Ammon's horn (tissue), 1 donor: ENCODE data around the gene RRP15.
A peak's percentile ranks its signal among the peaks of the same experiment; 100 is the strongest.

ENCODE experiments used
- DNase-seq: peaks from one replicate; pipeline ENCODE4 v3.0.0-alpha.2; 2016; ENCODE audit warnings: low spot score

The RRP15 gene

DNA sequence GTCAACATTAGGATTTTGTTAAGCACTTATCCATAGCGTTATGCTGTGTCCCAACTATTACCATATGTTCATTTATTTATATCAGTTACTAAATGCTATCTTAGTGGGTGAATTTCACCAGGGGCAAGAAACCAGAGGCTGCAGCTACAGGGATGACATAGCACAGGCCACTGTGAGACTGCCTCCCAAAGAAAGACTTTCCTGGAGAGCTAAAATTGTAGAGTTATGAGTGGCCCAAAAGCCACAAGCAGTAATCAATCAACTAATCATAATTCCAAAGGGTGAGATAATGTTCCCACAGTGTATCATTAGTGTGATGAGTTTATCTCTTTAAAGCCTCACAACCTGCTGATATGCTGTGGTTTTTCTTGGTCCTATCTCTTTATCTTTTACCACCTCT, 56.2 kb downstream of the RRP15 start:
- no peak for DNase-seq

GRCh38 chr1:218342091-218342490, 57.0 kb downstream of the RRP15 start:
- DNase-seq: no peak

DNA sequence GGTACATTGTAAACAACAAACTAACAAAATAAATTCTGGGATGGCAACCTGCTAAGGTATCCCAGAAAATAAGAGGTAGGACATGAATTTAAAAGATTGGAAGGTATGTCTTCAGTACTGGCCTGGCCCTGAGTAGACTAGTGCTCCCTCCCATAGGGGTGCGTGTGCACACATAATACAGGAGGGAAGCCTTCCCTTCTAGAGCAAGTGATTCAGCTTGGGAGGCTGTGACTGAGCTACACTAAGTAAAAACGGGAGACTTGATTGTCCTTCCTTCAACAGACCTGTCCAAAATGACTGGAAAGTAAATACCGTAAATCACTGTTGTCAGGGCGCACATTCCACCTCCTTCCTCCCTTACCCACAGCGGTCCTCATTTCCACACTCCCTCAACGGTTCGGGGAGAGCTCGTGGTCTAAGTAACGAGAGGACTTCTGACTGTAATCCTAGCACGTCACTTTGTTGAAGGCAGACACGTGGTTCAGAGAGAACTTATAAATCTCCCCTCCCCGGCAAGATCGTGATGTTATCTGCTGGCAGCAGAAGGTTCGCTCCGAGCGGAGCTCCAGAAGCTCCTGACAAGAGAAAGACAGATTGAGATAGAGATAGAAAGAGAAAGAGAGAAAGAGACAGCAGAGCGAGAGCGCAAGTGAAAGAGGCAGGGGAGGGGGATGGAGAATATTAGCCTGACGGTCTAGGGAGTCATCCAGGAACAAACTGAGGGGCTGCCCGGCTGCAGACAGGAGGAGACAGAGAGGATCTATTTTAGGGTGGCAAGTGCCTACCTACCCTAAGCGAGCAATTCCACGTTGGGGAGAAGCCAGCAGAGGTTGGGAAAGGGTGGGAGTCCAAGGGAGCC, 60.0 kb downstream of the RRP15 start, which contains the start of gene TGFB2:
TSS of gene TGFB2 (plus strand) at position 523 of the 859 bp plus-strand sequence. CDS start 1,366 bp downstream, outside the sequence.
- DNase-seq: peak; percentile 70

DNA sequence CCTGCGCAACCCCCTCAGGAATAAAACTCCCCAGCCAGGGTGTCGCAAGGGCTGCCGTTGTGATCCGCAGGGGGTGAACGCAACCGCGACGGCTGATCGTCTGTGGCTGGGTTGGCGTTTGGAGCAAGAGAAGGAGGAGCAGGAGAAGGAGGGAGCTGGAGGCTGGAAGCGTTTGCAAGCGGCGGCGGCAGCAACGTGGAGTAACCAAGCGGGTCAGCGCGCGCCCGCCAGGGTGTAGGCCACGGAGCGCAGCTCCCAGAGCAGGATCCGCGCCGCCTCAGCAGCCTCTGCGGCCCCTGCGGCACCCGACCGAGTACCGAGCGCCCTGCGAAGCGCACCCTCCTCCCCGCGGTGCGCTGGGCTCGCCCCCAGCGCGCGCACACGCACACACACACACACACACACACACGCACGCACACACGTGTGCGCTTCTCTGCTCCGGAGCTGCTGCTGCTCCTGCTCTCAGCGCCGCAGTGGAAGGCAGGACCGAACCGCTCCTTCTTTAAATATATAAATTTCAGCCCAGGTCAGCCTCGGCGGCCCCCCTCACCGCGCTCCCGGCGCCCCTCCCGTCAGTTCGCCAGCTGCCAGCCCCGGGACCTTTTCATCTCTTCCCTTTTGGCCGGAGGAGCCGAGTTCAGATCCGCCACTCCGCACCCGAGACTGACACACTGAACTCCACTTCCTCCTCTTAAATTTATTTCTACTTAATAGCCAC, 60.7 kb downstream of the RRP15 start:
- DNase-seq: peak; percentile 70

DNA sequence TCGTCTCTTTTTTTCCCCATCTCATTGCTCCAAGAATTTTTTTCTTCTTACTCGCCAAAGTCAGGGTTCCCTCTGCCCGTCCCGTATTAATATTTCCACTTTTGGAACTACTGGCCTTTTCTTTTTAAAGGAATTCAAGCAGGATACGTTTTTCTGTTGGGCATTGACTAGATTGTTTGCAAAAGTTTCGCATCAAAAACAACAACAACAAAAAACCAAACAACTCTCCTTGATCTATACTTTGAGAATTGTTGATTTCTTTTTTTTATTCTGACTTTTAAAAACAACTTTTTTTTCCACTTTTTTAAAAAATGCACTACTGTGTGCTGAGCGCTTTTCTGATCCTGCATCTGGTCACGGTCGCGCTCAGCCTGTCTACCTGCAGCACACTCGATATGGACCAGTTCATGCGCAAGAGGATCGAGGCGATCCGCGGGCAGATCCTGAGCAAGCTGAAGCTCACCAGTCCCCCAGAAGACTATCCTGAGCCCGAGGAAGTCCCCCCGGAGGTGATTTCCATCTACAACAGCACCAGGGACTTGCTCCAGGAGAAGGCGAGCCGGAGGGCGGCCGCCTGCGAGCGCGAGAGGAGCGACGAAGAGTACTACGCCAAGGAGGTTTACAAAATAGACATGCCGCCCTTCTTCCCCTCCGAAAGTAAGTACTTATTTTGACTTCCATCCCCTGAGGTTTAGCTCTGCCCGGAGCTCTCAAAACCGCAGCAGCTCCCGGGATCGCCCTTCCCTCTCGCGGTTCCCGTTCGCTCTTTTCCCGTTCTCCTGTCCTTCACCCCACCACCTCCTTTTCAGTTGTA, 61.5 kb downstream of the RRP15 start:
- DNase-seq: peak; percentile 30

GRCh38 chr1:218347336-218347722, 62.2 kb downstream of the RRP15 start:
- peak; percentile 24 for DNase-seq

DNA sequence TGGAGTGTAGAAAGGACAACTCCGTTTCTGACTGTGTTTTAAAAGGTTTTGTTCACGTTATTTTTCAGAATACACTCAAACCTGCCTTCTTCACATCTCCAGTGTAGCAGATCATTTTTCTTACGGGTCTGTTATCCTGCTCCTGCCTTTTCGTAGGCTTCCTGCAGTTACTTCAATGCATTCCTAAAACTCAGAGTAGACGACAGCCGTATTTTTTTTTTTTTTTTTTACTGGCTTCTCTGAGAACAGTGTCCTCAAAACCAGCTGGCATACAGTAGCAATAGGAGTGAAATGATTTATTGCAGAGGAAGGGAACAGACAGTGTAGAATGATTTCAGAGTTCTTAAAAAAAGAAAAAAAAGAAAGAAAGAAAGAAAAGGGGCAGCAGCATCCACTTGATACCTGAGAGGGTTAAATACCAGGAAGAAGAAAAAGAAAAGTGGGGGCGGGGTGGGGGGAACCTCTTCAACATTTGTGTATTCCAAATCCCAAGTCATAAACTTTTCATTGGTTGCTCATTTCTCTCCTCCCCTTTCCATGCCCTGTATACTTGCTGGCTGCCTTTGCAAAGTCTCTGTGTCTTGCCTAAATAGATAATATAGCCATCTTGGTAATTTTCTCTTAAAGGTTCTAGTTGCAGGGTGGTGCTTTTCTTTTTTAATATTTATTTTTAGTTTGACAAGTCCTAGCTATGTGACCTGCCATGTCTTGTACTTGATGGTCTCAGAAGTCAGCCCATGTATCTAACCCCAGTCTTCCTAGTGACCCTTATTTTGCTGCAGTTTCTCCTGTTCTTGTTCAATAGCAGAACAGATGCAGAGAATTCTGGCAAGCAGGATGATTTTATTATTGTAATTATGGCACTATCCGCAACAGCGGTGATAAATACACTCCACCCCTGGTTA, 62.9 kb downstream of the RRP15 start:
- DNase-seq: no peak

DNA sequence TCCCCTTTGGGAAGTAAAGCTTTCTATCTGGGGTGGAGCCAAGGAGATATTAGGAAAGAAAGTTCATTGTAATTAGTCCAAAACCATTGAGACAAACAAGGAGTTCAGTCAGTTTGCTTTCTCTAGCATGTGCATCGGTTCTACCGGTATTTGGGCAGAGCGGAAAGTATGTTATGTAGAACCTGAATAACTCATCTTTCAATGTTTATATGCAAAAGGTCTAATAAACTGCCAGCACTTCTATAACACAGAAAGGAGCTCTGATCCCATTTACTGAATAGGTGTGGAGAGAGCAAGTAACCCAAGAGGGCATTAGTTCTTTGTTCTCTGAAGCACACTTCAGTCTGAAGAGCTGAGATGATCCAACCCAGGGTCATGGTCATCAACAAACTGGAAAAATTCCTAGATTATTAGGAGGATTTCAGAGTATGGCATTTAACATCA, 63.6 kb downstream of the RRP15 start:
- DNase-seq: no peak

DNA sequence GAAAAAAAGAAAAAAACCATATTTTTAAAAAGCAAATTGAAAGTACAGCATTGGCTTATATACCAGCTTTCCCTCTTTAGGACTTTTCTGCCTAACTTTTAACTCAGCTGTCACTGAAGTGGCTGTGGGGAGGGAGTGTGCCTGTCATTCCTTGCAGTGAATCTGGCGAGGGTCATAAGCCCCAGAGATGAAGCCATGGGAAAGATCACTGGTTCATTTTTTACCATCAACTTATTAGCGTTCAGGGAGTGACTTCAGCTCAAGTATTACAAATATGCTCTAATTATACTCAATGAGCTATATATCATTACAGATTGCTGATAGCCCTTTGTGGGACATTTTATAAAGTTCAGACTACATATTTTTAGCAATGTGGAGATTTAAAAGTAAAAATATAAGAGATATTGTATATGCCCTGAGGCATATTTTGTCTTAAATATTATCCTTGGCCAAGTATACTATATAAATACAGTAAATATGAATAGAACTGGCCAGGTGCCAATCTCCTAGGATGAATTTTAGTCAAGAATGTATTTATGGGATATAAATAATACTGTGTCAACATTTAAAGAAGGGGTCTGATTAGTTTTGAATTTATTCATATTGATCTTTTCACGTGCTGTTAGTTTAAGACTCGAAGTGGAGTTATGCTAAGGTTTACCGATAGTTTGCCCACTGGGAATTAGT, 64.4 kb downstream of the RRP15 start:
- DNase-seq: no peak

DNA sequence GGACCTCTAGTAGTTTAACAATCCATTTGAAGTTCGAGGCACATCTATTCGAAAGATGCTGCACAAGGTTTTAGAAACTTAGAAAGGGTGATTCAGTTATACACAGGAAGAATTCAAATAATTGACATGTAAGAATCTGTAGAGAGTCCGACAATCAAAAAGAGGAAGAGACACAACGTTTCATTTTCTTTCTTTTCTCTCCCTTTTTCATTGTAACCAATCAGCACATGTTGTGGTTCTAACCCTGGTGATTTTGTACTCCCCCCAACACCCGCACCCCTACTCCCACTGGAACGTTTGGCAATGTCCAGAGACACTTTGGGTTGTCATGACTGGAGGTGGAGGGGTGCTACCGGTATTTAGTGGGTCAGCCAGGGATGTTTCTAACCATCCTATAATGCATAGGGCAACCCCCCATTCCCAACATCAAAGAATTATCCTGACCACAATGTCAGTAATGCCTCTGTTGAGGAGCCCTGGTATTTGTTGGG, 65.0 kb downstream of the RRP15 start:
- DNase-seq: no peak

DNA sequence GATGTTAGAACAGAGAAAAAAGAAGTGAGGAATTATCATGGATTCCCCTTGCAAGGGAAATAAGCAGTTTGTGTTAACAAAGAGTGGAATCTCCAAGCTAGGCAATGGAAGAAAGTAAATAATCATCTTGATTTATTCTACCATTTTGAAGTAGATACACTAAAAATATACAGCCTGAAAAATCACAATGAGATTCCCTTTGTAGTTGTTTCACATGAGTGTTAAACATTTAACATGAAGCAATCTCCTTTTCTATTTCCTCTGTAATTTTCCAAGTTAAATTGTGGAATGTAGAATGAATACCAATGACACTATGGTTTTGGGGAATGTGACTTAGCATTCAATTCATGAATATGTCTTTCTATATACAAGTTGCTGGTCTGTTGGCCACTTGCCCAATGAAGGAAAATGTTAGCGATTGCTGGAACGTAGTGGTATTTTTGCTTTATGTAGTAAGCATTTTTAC, 65.7 kb downstream of the RRP15 start:
- DNase-seq: no peak

DNA sequence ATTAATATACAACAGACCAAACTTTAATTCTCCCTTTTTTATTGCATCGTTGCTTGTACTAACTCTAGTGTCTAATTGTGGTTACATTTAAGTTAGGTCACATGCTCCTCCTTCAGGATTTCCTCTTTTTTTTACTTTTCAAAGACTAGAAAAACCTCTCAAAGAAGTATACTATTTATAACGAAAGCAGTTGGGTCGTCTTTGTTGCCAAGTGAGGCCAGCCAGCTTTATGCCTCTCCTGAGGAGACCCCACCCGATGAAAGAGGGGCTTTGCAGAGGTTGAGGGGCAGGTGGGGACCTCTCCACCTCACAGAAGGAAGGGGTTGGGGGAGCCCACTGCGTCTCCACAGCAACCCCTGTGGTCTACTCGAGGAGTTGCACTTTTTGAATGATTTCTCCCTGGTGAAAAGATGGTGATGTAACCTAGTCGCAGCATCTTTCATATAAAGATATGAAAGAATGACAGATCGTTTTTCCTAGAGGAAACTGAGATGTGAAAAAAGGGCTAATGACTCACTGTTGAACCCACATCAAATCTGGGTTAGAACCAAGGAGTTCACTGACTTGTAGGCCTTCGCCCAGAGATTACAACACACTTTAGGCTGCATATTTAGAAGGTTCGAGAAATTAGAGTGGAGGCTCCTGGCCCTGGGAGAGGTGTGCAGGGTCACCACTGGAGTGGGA, 66.4 kb downstream of the RRP15 start:
- peak; percentile 25 for DNase-seq

GRCh38 chr1:218352075-218352438, 67.0 kb downstream of the RRP15 start:
- no peak for DNase-seq

DNA sequence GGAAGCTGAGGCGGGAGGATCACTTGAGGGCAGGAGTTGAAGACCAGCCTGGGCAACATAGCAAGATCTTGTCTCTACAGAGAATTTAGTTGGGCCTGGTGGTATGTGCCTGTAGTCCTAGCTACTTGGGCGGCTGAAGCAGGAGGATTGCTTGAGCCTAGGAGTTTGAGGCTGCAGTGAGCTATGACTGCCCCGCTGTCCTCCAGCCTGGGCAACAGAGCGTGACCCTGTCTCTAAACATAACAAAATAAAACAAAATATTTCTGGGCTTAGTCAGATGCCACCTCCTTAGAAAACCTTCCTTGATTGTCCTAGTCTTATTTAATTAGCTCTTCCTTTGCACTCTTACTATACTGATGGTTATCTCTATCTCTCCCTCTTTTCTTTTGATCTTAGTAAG, 68.6 kb downstream of the RRP15 start:
- no peak for DNase-seq

DNA sequence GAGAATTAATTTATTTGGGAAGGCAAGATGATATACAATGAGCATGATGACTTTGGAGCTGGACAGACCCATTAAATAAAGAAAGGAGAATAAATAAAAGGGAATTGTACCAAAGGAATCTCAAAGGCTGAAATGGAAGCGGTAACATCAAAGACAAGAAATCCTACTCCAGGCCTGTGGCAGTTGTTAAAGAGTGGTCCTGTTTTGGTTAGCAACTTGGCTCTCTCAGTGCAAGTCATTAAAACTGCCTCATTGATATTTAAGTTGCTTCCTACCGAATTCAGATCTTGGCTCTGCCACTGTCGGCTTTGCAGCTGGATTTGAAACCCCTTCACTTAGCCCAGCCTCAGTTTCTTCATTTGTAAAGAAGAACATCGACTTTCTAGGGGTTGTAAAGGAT, 70.2 kb downstream of the RRP15 start:
- no peak for DNase-seq

- DNase-seq: no peak
Observed at GRCh38 chr1:218357211-218357892, 72.3 kb downstream of the RRP15 start.

DNA sequence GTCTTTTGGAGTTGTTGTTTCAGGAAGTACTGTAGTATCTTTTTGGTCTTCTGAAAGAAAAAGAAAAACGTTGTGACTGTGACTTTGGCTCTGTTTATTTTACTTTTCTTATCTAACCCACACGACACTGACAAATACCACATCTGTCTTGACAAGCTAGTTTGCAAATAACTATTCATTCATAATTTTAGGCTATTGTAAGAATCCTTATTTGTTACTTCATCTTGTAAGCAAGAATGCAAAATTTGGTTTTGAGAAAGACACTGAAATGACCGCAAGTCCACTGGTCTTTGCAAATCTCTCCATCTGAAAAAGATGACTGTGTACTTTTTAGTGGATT, 72.8 kb downstream of the RRP15 start:
- no peak for DNase-seq

- no peak for DNase-seq
Observed at GRCh38 chr1:218361298-218362065, 76.4 kb downstream of the RRP15 start.
